CD4-positive, alpha-beta T cell treated with Interleukin-4 for 4 hours (primary cell): ENCODE measurements around the gene ECE2.

ENCODE experiments used
- DNase-seq: peaks from one replicate; pipeline ENCODE4 v3.0.0-alpha.2; 2020

The ECE2 gene

DNA sequence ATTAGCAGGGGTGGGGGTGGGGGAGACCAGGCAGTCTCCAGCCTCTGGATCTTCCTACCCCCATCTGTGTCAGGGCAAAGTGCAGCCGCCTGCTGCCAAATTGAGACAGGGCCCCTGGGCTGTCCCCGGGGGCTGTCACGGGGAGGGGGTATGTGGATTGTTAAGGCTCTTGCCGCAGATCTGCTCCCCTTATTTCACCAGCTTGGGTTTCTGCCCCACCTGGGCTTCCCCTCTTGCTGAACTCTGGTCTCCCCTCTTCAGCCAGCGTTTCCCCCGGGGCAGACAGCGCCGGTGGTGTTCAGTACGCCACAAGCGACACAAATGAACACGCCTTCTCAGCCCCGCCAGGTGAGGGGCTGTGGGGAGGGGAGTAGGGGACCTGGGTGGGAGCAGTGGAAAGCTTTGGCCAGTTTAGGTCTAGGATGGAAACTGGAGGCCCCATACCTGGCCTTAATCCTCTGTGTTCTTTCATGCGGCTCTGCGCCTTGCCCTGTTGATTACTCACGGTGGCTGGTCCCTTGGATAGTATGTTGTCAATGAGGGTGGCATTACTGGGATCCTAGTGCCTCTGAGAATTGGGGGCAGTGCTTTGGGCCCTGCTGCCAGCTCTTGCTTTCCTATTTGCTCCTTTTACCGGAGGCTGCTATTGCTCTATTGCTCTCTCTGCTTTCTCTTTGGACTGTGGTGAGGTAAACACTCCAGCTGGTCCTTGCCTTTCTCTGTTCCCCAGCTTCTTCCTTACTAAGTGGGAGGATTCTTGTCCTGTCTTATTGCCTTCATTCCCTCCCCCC is 40.2 kb downstream of the ECE2 start:
- no peak for DNase-seq

DNA sequence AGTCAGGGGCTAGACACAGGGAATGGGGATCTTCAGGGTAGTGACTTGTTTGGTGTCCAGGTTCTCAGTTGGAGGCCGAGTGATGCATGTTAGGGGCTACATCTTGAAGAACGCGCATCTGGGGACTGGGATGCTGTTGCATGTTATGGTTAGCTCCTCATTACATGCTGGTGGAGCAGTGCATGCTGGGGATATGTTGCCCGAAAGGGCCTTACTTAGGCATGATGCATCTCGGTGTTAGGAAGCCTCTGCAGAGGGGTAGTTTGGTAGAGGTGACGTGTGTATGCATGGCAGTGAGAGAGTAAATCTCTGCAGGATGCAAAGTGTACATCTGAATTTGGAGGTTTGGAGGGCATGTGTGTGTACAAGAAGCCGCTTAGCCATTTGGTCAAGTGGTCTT is 41.0 kb downstream of the ECE2 start:
- DNase-seq: no peak

- no peak for DNase-seq
Observed at GRCh38 chr3:184317201-184317600, 41.4 kb downstream of the ECE2 start.

DNA sequence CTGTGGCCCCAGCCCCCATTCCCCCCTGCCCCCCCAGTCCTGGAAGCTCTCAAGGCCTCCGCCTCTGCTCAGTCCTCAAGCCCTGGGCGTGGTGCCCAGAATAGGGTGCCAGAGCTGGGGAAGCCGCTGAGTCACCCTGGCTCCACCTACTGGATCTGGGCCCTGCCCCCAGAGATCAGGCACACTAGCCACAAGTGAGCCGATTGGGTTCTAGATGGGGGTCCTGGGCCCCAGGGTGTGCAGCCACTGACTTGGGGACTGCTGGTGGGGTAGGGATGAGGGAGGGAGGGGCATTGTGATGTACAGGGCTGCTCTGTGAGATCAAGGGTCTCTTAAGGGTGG is 44.3 kb downstream of the ECE2 start:
- DNase-seq: peak; percentile 44

- DNase-seq: no peak
Observed at GRCh38 chr3:184321666-184322065, 45.8 kb downstream of the ECE2 start.

GRCh38 chr3:184322731-184323487 is 47.1 kb downstream of the ECE2 start:
- no peak for DNase-seq

GRCh38 chr3:184323696-184324095 is 47.9 kb downstream of the ECE2 start:
- DNase-seq: no peak

GRCh38 chr3:184325269-184325668 is 49.4 kb downstream of the ECE2 start:
- DNase-seq: no peak

DNA sequence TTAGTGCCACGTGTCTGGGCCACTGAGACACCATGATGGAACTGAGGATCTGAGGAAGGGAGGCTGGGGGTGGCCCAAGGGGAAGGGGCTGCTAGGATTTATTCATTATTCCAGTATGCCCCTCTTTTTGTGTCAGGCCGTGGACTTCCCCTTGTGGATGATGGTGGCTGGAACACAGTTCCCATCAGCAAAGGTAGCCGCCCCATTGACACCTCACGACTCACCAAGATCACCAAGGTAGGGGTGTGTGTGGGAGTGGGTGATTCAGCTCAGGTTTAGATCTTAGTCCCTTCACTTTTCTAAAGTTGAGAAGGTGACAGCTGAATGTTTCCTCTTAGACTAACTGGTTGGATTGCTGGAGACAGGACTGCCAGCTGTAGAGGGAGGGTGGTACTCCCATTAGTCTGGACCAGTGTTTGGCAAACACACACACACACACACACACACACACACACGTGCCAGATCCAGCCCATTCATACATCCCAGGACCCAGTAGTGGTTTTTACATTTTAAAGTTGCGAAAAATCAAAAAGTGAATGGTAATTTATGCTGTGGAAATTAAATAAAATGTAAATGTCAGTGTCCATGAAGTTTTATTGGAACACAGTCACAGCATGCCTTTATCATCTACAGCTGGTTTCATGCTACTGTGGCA is 50.0 kb downstream of the ECE2 start:
- DNase-seq: no peak

DNA sequence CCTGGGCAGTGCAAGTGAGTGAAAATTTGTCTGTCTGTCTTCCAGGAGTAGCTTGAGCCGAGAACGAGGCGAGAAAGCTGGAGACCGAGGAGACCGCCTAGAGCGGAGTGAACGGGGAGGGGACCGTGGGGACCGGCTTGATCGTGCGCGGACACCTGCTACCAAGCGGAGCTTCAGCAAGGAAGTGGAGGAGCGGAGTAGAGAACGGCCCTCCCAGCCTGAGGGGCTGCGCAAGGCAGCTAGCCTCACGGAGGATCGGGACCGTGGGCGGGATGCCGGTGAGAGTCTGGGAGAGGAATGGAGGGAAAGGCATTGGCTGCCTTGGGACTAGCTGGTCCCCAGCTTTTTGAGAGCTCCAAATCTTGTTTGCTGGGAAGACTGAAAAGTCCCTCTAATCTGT is 51.3 kb downstream of the ECE2 start:
- no peak for DNase-seq

DNA sequence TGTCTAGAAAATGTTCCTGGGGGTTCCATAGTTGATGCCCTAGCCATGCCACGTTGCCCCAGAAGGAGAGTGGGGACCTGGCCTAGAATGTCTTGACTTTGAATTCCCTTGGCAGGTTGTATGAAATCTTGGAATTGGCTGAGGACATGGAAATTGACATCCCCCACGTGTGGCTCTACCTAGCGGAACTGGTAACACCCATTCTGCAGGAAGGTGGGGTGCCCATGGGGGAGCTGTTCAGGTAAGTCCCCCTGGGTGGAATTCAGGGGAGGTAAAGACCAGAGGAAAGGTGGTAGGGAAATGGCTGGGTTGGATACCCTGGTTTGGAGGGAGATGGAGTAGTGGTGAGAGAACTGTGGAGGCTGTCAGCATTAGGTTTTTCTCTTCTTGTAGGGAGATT is 52.7 kb downstream of the ECE2 start:
- no peak for DNase-seq

- DNase-seq: no peak
Observed at GRCh38 chr3:184332370-184333090, 56.7 kb downstream of the ECE2 start.

DNA sequence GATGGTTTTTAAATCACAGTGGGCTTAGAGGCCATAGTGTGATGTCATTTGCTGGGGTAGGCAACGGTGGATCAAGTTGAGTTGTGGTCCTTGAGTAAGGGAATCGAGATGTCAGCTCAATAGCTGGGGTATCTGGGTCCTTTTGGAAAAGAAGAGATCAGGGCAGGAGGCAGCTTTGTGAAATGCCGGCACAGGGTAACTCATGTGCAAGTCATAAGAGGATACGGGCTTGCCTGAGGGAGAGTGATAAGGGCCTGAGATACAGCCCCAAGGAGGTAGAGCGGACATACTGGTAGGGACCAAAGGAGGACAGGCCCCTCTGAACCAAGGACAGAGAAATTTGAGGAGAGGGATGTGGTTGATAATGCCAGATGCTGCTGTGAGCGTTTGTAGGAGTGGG is 57.4 kb downstream of the ECE2 start:
- no peak for DNase-seq

GRCh38 chr3:184333700-184334099 is 57.9 kb downstream of the ECE2 start:
- no peak for DNase-seq

DNA sequence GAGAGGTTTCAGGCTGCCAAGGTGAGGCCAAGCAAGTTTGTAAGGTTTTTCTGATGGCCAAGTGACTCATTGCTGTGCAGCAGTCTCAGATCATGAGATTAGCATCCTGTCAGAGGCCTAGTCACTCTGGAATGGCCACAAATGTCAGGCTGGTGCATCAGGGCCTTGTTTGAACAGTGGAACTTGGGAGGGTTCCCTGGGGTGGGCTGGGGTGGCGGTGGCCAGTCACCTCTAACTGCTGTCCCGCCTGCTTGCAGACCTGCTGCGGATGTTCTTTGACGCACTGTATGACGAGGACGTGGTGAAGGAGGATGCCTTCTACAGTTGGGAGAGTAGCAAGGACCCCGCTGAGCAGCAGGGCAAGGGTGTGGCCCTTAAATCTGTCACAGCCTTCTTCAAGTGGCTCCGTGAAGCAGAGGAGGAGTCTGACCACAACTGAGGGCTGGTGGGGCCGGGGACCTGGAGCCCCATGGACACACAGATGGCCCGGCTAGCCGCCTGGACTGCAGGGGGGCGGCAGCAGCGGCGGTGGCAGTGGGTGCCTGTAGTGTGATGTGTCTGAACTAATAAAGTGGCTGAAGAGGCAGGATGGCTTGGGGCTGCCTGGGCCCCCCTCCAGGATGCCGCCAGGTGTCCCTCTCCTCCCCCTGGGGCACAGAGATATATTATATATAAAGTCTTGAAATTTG is 58.8 kb downstream of the ECE2 start:
- DNase-seq: peak; percentile 54

DNA sequence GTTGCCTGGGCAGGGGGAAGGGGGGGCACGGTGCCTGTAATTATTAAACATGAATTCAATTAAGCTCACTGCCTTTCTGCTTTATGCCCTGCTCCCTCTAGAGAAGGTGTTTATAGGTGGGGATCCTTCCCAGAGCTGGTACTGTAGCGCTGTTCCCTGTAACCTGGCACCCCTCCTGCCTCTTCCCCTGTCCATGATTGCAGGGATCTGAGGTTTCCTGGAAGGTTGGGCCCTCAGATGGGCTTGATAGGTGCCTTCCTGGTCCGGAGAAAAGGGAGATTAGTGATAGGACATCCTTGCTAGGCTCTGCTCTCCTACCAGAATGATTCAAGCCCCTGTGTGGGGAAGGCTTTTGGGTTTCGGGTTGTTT is 59.5 kb downstream of the ECE2 start:
- no peak for DNase-seq

DNA sequence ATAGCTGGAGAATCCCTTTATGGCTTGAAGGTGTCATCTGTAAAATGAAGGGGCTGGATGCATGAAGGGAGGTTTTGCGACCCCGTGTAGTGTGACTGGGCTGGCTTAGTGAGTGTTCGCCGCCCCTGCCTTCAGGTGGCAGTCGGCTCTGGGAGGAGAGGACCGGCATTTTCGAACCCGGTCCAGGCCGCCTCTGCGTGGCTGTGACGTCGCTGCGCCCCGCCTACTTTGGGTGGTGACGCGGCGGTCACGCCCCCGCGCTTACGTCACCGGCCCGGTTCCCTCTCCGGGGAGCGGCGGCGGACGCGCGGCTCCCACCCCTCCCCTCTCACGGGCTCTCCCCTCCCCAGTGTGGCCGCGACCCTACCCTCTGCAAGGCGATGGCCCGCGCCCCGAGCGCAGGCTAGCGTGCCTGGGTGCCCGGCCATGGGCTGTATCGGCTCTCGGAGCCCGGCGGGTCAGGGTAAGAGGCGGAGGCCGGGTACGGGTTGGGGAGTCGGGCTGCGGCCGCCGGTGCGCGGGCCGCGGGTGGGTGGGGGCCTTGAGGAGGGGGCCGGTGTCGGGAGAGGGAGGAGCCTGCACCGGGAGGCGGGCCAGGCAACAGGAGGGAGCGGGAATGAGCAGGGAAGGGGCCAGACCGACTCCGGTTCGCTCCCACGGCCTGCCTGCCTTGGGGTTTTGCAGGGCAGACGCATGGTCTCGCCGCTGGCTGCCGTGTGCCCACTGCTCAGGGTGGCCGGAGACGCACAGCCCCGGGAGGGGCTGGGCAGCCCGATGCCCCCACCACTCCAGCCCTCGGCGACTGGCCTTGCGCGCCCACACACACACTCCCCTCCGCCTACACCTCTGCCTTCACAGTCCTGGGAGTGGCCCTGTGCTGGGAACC is 60.1 kb downstream of the ECE2 start:
- peak; percentile 73 for DNase-seq

GRCh38 chr3:184336547-184337398 is 61.0 kb downstream of the ECE2 start:
- no peak for DNase-seq

- no peak for DNase-seq
Observed at GRCh38 chr3:184337399-184337714, 61.5 kb downstream of the ECE2 start, which contains the start of gene FAM131A. FAM131A (plus strand) TSS chr3:184337600; CDS start chr3:184337631, 31 bp downstream.

- no peak for DNase-seq
Observed at GRCh38 chr3:184337981-184338380, 62.2 kb downstream of the ECE2 start.

GRCh38 chr3:184338511-184338945 is 62.7 kb downstream of the ECE2 start:
- DNase-seq: no peak
